Ovary (tissue), 9 donors: ENCODE results near the gene CD28. TPM values are rescaled to one million over a fixed set of nuclear protein-coding genes. Genes with fewer than 3 reads are reported as not detected.

ENCODE experiments used
- DNase-seq, 5 donors: peaks; one replicate each; pipeline ENCODE4 v3.0.0-alpha.2; 2019 to 2020
- H3K27ac ChIP-seq, 2 donors: fragments of 200-600 bp; one replicate each; pipeline versions ENCODE4 v1.5.1 to v1.8.0; 2019 to 2022
- H3K27me3 ChIP-seq: fragments of 200-600 bp; one replicate; pipeline ENCODE4 v1.8.0; 2022
- H3K36me3 ChIP-seq: fragments of 200-600 bp; sonication (generic); one replicate; pipeline ENCODE4 v1.5.1; 2019
- H3K4me1 ChIP-seq: one replicate; pipeline ENCODE4 v1.8.1; 2013; ENCODE audit warnings: mild to moderate bottlenecking, moderate library complexity; ENCODE audit not compliant: insufficient read depth
- H3K4me3 ChIP-seq: fragments of 200-600 bp; sonication (generic); one replicate; pipeline ENCODE4 v1.5.1; 2017
- H3K9me3 ChIP-seq, 2 donors: fragments of 200-600 bp in 1 of 2; sonication (generic) in 1 of 2; one replicate each; pipeline versions ENCODE4 v1.5.1 to v1.8.1; 2013 to 2019; ENCODE audit warnings: mild to moderate bottlenecking in 1 of 2, moderate library complexity in 1 of 2
- EP300 ChIP-seq: sonication (generic); formaldehyde crosslinking; IDR thresholded peaks from one replicate; pipeline ENCODE4 v1.6.1; 2017; ENCODE audit warnings: antibody characterized with exemption
- POLR2A ChIP-seq: fragments of 450-650 bp; IDR thresholded peaks from one replicate; pipeline ENCODE4 v1.6.1; 2017; ENCODE audit warnings: antibody characterized with exemption, mild to moderate bottlenecking, moderate library complexity
- WGBS, 3 donors: extraction: QIAGEN DNeasy Blood & Tissue Kit in 1 of 3; methylation state at CpG; one replicate each; pipeline versions ENCODE4 v1.1.5 to v1.1.7; 2013 to 2017; 5-methylcytosine and 5-hydroxymethylcytosine counted together
- intact Hi-C, 4 donors: fragments of 100-400 bp; cut with DNase I; formaldehyde crosslinking; loops; one replicate each; pipeline versions ENCODE4 v1.11.0 to v1.15.1; 2022 to 2023
- polyA plus RNA-seq, 2 donors: library from polyadenylated mRNA; stranded (reverse); fragments of 200-250 nt in 1 of 2; fragments of 350-450 nt in 1 of 2; fragmentation: Illumina TruSeq in 1 of 2; extraction: RNeasy Lipid Tissue Mini Kit (QIAGEN cat#74804) in 1 of 2; gene quantifications; one replicate each; pipeline ENCODE4 v1.2.3, GENCODE V29; 2013 to 2014
- total RNA-seq, 7 donors: library from RNA; depleted of rRNA in 2 of 7; stranded (reverse); fragments of >200 nt in 2 of 7; fragmentation: NEBNext Ultra II Directional in 3 of 7; extraction: Animal tissue kit (Norgen Biotek cat#: 25700) in 3 of 7; gene quantifications; one replicate each; pipeline versions ENCODE4 v1.1.0 to v1.2.4, GENCODE V29; 2016 to 2023
- TF ChIP-seq, protein P1 (sequence below), 3 donors: fragments of 450-650 bp in 2 of 3; fragments of 200-600 bp in 1 of 3; IDR thresholded peaks; one replicate each; pipeline versions ENCODE4 v1.5.1 to v1.8.0; 2016 to 2022; ENCODE audit warnings: antibody characterized with exemption in 3 of 3, mild to moderate bottlenecking in 1 of 3
- donor health status: DM: no; HTN: no; CAD: no; lungs with moderate emphysema.
- donor health status: DM: no; HTN: no; CAD: no.
- donor health status: Bipolar disorder and iron deficiency.
- donor health status: DM: yes; HTN: yes; CAD: no.
- donor health status: DM: no; HTN: no; CAD: no.
- donor health status: DM: yes; HTN: yes; CAD: no.

CD28 gene
- total and polyA plus RNA-seq, 9 donors, result 0.18 to 4.3 (median 1.2) TPM

DNA sequence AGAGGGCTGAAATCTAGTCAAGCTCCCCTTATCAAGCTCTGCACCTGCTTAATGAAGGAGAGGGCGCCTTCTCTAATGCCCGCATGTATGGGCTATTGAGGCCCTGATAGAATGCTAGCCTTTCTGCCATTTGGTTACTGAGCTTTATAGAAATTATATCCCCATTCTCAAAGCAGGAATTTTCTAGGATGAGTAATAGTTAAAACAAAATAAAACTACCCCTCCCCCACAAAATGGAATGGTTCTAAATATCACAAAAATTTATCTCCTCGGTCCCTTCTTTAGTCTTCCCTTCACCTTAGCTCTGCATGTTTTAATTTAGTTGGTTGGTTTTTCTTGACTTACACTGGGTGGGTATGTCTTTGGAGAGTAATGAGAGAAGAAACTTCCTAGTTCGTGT lies 37.7 kb downstream of the CD28 start:
- 73 to 84% (median 76%) methylated on average over 4 of the region's 4 CpGs for WGBS, 3 donors
- DNase-seq, result no peak
- H3K9me3 ChIP-seq, result no peaks in the 10 kb centered on the region
- no peak overlapping the region for H3K4me3 ChIP-seq
- intact Hi-C loops, result no loop called here
- H3K36me3 ChIP-seq, result no peaks in the 10 kb centered on the region
- TF ChIP-seq POLR2A (no peak), EP300 (no peak)
- TF ChIP-seq, protein P1, sequence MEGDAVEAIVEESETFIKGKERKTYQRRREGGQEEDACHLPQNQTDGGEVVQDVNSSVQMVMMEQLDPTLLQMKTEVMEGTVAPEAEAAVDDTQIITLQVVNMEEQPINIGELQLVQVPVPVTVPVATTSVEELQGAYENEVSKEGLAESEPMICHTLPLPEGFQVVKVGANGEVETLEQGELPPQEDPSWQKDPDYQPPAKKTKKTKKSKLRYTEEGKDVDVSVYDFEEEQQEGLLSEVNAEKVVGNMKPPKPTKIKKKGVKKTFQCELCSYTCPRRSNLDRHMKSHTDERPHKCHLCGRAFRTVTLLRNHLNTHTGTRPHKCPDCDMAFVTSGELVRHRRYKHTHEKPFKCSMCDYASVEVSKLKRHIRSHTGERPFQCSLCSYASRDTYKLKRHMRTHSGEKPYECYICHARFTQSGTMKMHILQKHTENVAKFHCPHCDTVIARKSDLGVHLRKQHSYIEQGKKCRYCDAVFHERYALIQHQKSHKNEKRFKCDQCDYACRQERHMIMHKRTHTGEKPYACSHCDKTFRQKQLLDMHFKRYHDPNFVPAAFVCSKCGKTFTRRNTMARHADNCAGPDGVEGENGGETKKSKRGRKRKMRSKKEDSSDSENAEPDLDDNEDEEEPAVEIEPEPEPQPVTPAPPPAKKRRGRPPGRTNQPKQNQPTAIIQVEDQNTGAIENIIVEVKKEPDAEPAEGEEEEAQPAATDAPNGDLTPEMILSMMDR (IDR thresholded peaks at IDR 0.05), result no peak
- no peaks in the 10 kb centered on the region for H3K4me1 ChIP-seq
- H3K27ac ChIP-seq, result no peak overlapping the region
- H3K27me3 ChIP-seq, result no peaks in the 10 kb centered on the region

DNA sequence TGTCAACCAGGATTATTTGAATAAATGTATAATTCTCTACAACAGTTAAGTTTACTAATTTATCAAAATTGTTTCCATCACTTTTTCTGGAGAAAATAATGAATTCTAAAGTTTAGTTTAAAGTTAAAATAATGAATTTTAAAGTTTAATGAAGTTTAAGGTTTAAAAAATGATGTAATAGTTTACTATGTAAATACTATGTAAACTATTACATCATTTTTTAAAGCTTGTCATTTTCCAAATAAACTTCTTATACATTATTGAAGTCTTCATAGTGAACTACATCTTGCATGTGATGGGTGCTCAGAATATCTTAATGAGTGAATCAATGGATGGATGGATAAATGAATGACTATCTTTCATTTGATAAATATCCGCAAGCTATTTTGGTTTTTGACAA lies 38.8 kb downstream of the CD28 start:
- H3K4me3 ChIP-seq, result no peak overlapping the region
- no peaks in the 10 kb centered on the region for H3K27me3 ChIP-seq
- H3K27ac ChIP-seq, result no peak overlapping the region
- intact Hi-C loops, result no loop called here
- no peaks in the 10 kb centered on the region for H3K4me1 ChIP-seq
- 95 to 97% (median 96%) methylated on average over 1 of the region's 1 CpG for WGBS, 3 donors
- DNase-seq, result no peak
- TF ChIP-seq, protein P1 (IDR thresholded peaks at IDR 0.05), result no peak
- TF ChIP-seq POLR2A, result no peak
- H3K9me3 ChIP-seq, result no peaks in the 10 kb centered on the region
- no peaks in the 10 kb centered on the region for H3K36me3 ChIP-seq

DNA sequence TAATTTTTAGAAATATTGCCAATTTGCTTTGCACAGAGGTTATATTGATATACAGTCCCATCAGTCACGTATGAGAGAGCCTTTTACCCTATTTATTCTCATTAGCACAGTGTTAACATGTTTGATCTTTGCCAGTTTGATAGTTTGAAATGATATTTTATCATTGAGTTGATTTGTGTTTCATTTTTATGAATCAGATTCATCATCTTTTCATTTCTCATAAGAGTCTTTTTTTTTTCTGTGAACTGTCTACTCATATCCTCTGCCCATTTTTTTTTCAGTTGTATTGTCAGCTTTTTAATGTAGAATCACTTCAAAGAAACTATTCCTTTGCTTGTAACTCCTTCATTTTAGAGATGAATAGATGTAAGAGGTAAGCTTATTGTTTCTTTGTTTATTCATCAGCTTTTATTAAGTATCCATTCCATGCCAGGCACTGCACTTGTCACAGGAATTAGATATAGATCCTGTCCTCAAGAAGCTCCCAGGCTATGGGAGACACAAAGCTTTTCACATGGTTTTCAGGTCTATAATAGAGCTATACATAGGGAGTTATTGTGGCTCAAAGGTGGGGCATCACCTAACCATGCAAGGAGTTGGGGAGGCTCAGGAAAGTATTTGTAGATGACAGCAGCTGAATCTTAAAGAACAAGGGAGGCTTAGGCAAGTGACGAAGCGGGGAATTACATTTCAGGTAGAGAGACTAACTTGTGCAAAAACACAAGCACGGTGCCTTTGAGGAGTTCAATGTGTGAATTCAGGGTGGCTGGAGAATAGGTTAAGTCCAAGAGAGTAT lies 42.1 kb downstream of the CD28 start:
- no peaks in the 10 kb centered on the region for H3K36me3 ChIP-seq
- no peaks in the 10 kb centered on the region for H3K9me3 ChIP-seq
- DNase-seq, result no peak
- no peak overlapping the region for H3K4me3 ChIP-seq
- H3K27me3 ChIP-seq, result no peaks in the 10 kb centered on the region
- no peak overlapping the region for H3K27ac ChIP-seq
- TF ChIP-seq EP300, result no peak
- TF ChIP-seq, protein P1 (IDR thresholded peaks at IDR 0.05), result no peak
- TF ChIP-seq POLR2A, result no peak
- intact Hi-C loops, result no loop called here
- 86 to 88% (median 88%) methylated on average over 4 of the region's 4 CpGs for WGBS, 3 donors
- H3K4me1 ChIP-seq, result no peaks in the 10 kb centered on the region

DNA sequence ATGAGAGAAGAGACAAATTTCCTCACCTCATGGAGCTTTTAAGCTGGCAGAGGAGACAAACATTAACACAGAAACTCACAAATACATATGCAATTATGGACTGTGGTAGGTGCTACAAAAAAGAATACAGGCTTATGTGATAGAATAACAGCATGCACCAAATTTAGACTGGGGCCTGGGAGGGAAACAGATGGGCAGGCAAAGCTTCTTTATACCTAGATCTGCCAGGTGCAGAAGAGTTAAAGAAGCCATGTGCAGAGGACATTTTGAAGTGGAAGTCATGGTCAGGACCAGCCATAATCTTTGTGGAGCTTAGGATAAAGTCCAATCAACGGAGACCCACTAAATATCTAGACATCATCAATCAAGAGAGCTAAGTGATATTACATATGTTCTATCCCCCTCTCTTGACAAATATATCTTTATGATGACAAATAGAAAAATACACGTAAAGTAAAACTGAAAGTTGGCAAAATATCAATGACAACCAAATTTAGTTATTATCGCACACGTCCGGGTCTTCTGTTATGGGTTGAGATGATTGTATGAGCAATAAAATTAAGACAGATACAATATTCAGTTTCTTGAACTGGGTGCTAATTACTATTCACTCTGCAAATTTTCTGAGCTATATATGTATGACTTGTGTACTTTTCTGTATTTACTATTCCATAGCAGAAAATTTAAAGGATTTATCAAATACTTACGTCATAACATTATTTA lies 44.1 kb downstream of the CD28 start:
- no peaks in the 10 kb centered on the region for H3K27me3 ChIP-seq
- 74 to 82% (median 76%) methylated on average over 6 of the region's 6 CpGs for WGBS, 3 donors
- H3K36me3 ChIP-seq, result no peaks in the 10 kb centered on the region

More for the DNA sequence above, 44.1 kb downstream of the CD28 start:
- DNase-seq, result no peak
- no peak for TF ChIP-seq EP300
- TF ChIP-seq, protein P1 (IDR thresholded peaks at IDR 0.05), result no peak
- no peak for TF ChIP-seq POLR2A
- no peaks in the 10 kb centered on the region for H3K4me1 ChIP-seq
- intact Hi-C loops, result no loop called here
- H3K4me3 ChIP-seq, result no peak overlapping the region
- H3K27ac ChIP-seq, result no peak overlapping the region
- H3K9me3 ChIP-seq, result no peaks in the 10 kb centered on the region
